Measurements from ENCODE around the gene SUPT5H. TPM values are rescaled to one million over a fixed set of nuclear protein-coding genes. Genes with fewer than 3 reads are reported as not detected.

SUPT5H gene
- total and polyA plus RNA-seq, 4 donors: 55.1 to 127 (median 87.9) TPM

DNA sequence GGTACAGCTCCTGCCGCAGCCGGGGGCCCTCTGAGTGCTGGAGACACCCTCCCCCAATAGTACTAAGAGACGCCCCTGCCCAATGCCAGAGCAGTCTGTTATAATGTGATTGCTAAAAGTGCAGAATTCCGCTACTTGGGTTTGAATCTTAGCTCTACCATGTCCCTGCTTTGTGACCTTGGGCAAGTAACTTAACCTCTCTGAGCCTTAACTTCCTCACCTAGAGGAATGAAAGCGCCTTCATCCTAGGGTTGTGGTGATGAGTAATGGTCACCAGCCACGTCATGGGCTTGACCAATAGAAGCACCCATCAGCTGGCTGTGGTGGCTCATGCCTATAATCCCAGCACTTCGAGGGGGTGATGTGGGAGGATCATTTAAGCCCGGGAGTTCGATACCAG is 26.4 kb upstream of the SUPT5H start:
- no peaks in the 10 kb centered on the region for H3K9me3 ChIP-seq (ENCODE audit: control insufficient read depth in 4 of 4, insufficient read depth in 3 of 4, low read length in 3 of 4)
- peaks cover 0 to 24% (median 9%) of the 10 kb centered on the region in 5 donors for H3K4me1 ChIP-seq (ENCODE audit: control insufficient read depth in 5 of 5, insufficient read depth in 5 of 5, low read length in 5 of 5)
- ATAC-seq (ENCODE audit: insufficient read depth, low FRiP score) (no peak), DNase-seq (no peak)
- no peak overlapping the region for H3K4me3 ChIP-seq
- 79 to 86% methylated on average over 9 of the region's 9 CpGs for WGBS, 2 donors
- H3K27me3 ChIP-seq (ENCODE audit: control insufficient read depth in 3 of 3, insufficient read depth in 3 of 3, low read length in 2 of 3): no peaks in the 10 kb centered on the region
- H3K36me3 ChIP-seq (ENCODE audit: control insufficient read depth in 4 of 4, insufficient read depth in 4 of 4, low read length in 4 of 4): peaks cover 4 to 42% (median 32%) of the 10 kb centered on the region in 4 donors
- H3K9ac ChIP-seq (ENCODE audit: insufficient read depth in 1 of 2, low read length in 2 of 2): no peak overlapping the region
- TF ChIP-seq, protein P1, sequence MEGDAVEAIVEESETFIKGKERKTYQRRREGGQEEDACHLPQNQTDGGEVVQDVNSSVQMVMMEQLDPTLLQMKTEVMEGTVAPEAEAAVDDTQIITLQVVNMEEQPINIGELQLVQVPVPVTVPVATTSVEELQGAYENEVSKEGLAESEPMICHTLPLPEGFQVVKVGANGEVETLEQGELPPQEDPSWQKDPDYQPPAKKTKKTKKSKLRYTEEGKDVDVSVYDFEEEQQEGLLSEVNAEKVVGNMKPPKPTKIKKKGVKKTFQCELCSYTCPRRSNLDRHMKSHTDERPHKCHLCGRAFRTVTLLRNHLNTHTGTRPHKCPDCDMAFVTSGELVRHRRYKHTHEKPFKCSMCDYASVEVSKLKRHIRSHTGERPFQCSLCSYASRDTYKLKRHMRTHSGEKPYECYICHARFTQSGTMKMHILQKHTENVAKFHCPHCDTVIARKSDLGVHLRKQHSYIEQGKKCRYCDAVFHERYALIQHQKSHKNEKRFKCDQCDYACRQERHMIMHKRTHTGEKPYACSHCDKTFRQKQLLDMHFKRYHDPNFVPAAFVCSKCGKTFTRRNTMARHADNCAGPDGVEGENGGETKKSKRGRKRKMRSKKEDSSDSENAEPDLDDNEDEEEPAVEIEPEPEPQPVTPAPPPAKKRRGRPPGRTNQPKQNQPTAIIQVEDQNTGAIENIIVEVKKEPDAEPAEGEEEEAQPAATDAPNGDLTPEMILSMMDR (IDR thresholded peaks at IDR 0.05; ENCODE audit: control extremely low read depth, extremely low read depth): no peak
- no peak overlapping the region for H3K27ac ChIP-seq (ENCODE audit: low read depth in 1 of 2, low read length in 1 of 2)

DNA sequence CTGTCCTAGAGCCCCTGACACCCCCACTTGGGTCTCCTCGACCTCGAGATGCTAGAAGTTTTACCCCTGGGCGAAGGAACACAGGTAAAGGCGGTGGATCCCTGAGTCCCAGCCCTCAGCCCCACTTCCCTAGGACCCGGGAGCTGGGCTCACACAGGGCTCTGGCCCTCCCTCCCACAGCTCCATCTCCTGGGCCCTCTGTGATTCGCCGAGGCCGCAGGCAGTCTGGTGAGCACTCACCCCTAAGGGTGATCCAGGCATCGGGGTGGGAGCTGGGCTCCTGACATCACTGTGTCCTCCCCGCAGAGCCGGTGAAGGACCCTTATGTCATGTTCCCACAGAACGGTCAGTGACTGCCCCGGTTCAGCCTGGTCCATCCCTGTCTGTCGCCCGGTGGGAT is 24.6 kb upstream of the SUPT5H start:
- DNase-seq (no peak), ATAC-seq (ENCODE audit: insufficient read depth, low FRiP score) (no peak)
- H3K9ac ChIP-seq (ENCODE audit: insufficient read depth in 1 of 2, low read length in 2 of 2): no peak overlapping the region
- H3K4me1 ChIP-seq (ENCODE audit: control insufficient read depth in 5 of 5, insufficient read depth in 5 of 5, low read length in 5 of 5): peaks cover 0 to 7% (median 0%) of the 10 kb centered on the region in 5 donors
- TF ChIP-seq, protein P1 (IDR thresholded peaks at IDR 0.05; ENCODE audit: control extremely low read depth, extremely low read depth): no peak
- no peaks in the 10 kb centered on the region for H3K27me3 ChIP-seq (ENCODE audit: control insufficient read depth in 3 of 3, insufficient read depth in 3 of 3, low read length in 2 of 3)
- H3K36me3 ChIP-seq (ENCODE audit: control insufficient read depth in 4 of 4, insufficient read depth in 4 of 4, low read length in 4 of 4): peaks cover 4 to 39% (median 35%) of the 10 kb centered on the region in 4 donors
- WGBS, 2 donors: 92 to 95% methylated on average over 14 to 15 of the region's 15 CpGs
- no peak overlapping the region for H3K27ac ChIP-seq (ENCODE audit: low read depth in 1 of 2, low read length in 1 of 2)
- no peak overlapping the region for H3K4me3 ChIP-seq
- H3K9me3 ChIP-seq (ENCODE audit: control insufficient read depth in 4 of 4, insufficient read depth in 3 of 4, low read length in 3 of 4): no peaks in the 10 kb centered on the region

DNA sequence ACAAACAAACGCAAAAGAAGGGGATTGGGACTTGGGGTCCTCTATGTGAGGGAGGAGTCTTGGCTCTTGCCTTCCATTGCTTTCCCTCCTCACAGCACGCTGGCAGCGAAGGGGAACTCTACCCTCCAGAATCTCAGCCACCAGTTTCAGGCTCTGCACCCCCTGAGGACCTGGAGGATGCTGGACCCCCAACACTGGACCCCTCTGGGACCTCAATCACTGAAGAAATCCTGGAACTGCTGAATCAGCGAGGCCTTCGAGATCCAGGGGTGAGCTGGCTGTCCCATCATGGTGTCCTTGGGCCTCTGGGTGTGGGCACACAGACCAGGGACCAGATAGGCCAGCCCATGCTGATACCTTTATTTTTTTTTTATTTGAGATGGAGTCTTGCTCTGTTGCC is 23.4 kb upstream of the SUPT5H start:
- DNase-seq (no peak), ATAC-seq (ENCODE audit: insufficient read depth, low FRiP score) (no peak)
- no peak overlapping the region for H3K9ac ChIP-seq (ENCODE audit: insufficient read depth in 1 of 2, low read length in 2 of 2)
- peaks cover 4 to 35% (median 31%) of the 10 kb centered on the region in 4 donors for H3K36me3 ChIP-seq (ENCODE audit: control insufficient read depth in 4 of 4, insufficient read depth in 4 of 4, low read length in 4 of 4)
- no peak overlapping the region for H3K4me3 ChIP-seq
- H3K4me1 ChIP-seq (ENCODE audit: control insufficient read depth in 5 of 5, insufficient read depth in 5 of 5, low read length in 5 of 5): no peaks in the 10 kb centered on the region
- no peaks in the 10 kb centered on the region for H3K27me3 ChIP-seq (ENCODE audit: control insufficient read depth in 3 of 3, insufficient read depth in 3 of 3, low read length in 2 of 3)
- TF ChIP-seq, protein P1 (IDR thresholded peaks at IDR 0.05; ENCODE audit: control extremely low read depth, extremely low read depth): no peak
- 95 to 98% methylated on average over 5 of the region's 5 CpGs for WGBS, 2 donors
- H3K27ac ChIP-seq (ENCODE audit: low read depth in 1 of 2, low read length in 1 of 2): no peak overlapping the region
- H3K9me3 ChIP-seq (ENCODE audit: control insufficient read depth in 4 of 4, insufficient read depth in 3 of 4, low read length in 3 of 4): no peaks in the 10 kb centered on the region
